ENCODE results near the gene DNAH9.

Gene DNAH9

GRCh38 chr17:11980813-11981212 is 382.5 kb downstream of the DNAH9 start:
- no peak for DNase-seq (ENCODE audit: low read depth, low spot score)

DNA sequence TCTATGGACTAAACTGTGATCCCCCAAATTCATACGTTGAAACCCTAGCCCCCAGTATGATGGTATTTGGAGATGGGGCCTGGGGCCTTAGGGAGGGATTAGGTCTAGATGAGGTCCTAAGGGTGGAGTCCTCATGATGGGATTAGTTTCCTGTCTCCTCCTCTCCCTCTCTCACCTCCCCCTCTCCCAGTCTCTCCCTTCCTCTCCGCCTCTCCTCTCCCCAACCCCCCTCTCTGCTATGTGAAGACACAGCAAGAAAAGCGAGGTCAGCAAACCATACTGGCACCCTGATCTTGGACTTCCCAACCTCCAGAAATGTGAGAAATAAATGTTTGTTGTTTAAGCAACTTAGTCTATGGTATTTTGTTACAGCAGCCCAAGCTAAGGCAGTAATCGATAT is 383.6 kb downstream of the DNAH9 start:
- no peak for DNase-seq (ENCODE audit: low read depth, low spot score)

DNA sequence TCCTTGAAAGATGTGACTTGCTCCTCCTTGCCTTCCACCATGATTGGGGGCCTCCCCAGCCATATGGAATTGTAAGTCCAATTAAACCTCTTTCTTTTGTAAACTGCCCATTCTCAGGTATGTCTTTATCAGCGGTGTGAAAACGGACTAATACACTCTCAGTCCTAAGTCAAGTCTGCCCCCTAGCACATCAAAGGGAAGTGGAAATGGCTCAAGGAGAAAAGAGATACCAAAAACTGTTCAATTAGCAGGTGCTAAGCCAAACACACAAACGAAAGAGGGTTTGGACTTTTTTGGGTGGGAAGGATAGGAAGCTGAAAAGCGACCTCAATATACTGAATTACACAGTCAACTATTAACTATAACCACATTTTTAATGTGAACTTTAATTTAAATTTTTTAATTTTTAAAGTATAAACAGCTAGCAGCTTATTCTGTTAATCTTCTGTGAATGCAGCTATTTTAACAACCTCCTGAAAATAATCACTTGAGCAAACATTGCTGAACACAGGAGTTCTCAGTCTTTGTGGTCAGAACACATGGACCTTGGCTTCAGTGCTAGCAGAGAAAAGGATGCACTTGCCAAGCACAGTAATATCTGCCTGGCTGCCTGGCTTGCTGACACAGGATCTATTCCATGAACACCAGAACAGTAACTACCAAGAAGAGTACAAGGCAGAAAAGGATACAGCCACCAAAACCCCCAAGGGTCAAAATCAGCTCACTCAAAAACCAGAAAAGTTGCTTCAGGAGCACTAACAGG is 388.1 kb downstream of the DNAH9 start:
- DNase-seq (ENCODE audit: low read depth, low spot score): peak; percentile 59

- peak; percentile 69 for DNase-seq (ENCODE audit: low read depth, low spot score)
These were observed 388.7 kb downstream of the DNAH9 start for GRCh38 chr17:11986942-11987329.

DNA sequence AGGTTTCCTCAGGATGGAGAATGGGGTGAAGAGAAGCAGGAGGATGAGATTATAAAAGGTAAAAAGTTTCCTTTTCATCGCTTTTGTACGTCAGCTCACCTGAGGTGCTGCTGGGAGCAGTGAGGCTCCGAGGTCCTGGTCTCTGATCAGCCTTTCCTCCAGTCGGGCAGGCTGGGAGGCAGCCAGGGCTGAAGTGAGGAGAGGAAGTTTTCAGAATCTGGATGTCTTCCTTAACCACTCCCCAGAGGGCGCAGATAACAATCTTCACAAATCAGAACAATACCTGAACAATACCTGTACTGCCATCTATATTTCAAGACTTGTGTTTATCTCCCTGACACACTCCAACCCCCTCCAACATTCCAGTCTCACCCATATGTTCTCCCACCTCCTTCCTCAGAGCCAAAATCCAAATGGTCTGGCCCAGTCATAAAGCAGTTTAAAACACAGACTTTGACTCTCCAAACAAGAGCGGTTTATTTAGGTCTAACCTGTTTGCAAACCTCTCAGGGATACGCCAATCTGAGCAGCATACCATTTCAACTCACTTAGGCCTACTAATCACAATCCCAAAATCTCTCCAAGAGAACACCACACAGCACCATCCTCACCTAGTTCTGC is 392.2 kb downstream of the DNAH9 start:
- DNase-seq (ENCODE audit: low read depth, low spot score): no peak

GRCh38 chr17:11991461-11991860 is 393.2 kb downstream of the DNAH9 start:
- no peak for DNase-seq (ENCODE audit: low read depth, low spot score)

- DNase-seq (ENCODE audit: low read depth, low spot score): no peak
These were observed 398.5 kb downstream of the DNAH9 start for GRCh38 chr17:11996722-11997146.

GRCh38 chr17:11997147-11997971 is 399.1 kb downstream of the DNAH9 start, which contains the start of gene ZNF18:
Gene ZNF18 (minus strand): TSS chr17:11997475. CDS start chr17:11992829, 4,646 bp downstream.
- DNase-seq (ENCODE audit: low read depth, low spot score): peak; percentile 98

GRCh38 chr17:11997972-11998233 is 399.6 kb downstream of the DNAH9 start:
- no peak for DNase-seq (ENCODE audit: low read depth, low spot score)

GRCh38 chr17:11999696-12000095 is 401.4 kb downstream of the DNAH9 start:
- DNase-seq (ENCODE audit: low read depth, low spot score): no peak

DNA sequence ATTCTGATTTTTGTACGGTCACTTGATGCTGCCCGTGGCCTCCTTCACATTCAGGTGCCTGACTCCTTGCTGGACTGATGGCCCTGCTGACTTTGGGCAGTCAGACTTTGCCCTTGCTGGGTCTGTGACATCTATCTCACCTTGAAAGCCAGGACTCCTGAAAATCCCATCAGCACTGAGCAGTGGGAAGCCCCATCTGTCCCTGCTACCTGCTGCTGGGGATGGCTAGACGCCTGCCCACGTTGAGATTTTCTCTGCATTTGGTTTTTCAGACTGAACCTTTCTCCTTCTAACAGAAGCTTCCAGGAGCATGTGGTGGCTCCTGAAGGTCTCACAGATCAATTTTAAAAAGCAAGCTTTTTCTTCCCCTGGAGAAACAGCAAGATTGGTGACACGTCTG is 409.2 kb downstream of the DNAH9 start:
- DNase-seq (ENCODE audit: low read depth, low spot score): no peak

Measured in astrocyte of the hippocampus (primary cell).